ENCODE results near the gene WDR5.
"Not testable (repeated sequence)": the region's sequence is repeated elsewhere in the genome, so short reads cannot be mapped to it uniquely, and the experiment has no call there.

The WDR5 gene

GRCh38 chr9:134135343-134136117 lies at the start of gene WDR5:
WDR5 (plus strand) TSS chr9:134136082; CDS start chr9:134139878, 3,796 bp downstream.
- peak; percentile 15 for TF ChIP-seq CTCF (IDR thresholded peaks at IDR 0.05; ENCODE audit: low read length, missing control alignments)
- DNase-seq (ENCODE audit: low read depth) = peak; percentile 91
- H3K4me3 ChIP-seq (replicated peaks; ENCODE audit: low read depth, low read length) = peak within 1 kb of the TSS; percentile 92

GRCh38 chr9:134088063-134088725 lies 47.7 kb upstream of the WDR5 start:
- no peak for TF ChIP-seq CTCF (IDR thresholded peaks at IDR 0.05; ENCODE audit: low read length, missing control alignments)
- no peak overlapping the region for H3K4me3 ChIP-seq (replicated peaks; ENCODE audit: low read depth, low read length)
- no peak for DNase-seq (ENCODE audit: low read depth)

GRCh38 chr9:134089972-134090371 lies 45.9 kb upstream of the WDR5 start:
- no peak for TF ChIP-seq CTCF (IDR thresholded peaks at IDR 0.05; ENCODE audit: low read length, missing control alignments)
- no peak overlapping the region for H3K4me3 ChIP-seq (replicated peaks; ENCODE audit: low read depth, low read length)
- DNase-seq (ENCODE audit: low read depth) = no peak

- TF ChIP-seq CTCF (IDR thresholded peaks at IDR 0.05; ENCODE audit: low read length, missing control alignments) = peak; percentile 87
- DNase-seq (ENCODE audit: low read depth) = peak; percentile 49
Observed at GRCh38 chr9:134099123-134099761, 36.6 kb upstream of the WDR5 start.

GRCh38 chr9:134100040-134100439 lies 35.8 kb upstream of the WDR5 start:
- no peak for DNase-seq (ENCODE audit: low read depth)
- TF ChIP-seq CTCF (IDR thresholded peaks at IDR 0.05; ENCODE audit: low read length, missing control alignments) = no peak
- no peak overlapping the region for H3K4me3 ChIP-seq (replicated peaks; ENCODE audit: low read depth, low read length)

More at GRCh38 chr9:134099123-134099761, 36.6 kb upstream of the WDR5 start:
- H3K4me3 ChIP-seq (replicated peaks; ENCODE audit: low read depth, low read length) = no peak overlapping the region

GRCh38 chr9:134101133-134101532 lies 34.7 kb upstream of the WDR5 start:
- DNase-seq (ENCODE audit: low read depth); H3K4me3 ChIP-seq (replicated peaks; ENCODE audit: low read depth, low read length): not testable (repeated sequence)

GRCh38 chr9:134101623-134102149 lies 34.2 kb upstream of the WDR5 start:
- no peak for TF ChIP-seq CTCF (IDR thresholded peaks at IDR 0.05; ENCODE audit: low read length, missing control alignments)
- H3K4me3 ChIP-seq (replicated peaks; ENCODE audit: low read depth, low read length) = no peak overlapping the region

More at GRCh38 chr9:134101623-134102149, 34.2 kb upstream of the WDR5 start:
- no peak for DNase-seq (ENCODE audit: low read depth)
